Measurements from ENCODE around the gene C4BPB. TPM values are rescaled to one million over a fixed set of nuclear protein-coding genes. Genes with fewer than 3 reads are reported as not detected.

C4BPB gene
- total RNA-seq, 3 donors from 2014 or later (not counting 1 experiment from before 2014, with no cell fraction given): not detected

- no peak for ATAC-seq
- H3K4me1 Mint-ChIP-seq: no peaks in the 10 kb centered on the region
- Histone ChIP-seq H3K9me3 (ENCODE audit: control insufficient read depth, insufficient read depth, low read length) (no peaks in the 10 kb centered on the region), H3K4me3 (ENCODE audit: low read length) (no peak overlapping the region), H3K36me3 (ENCODE audit: control insufficient read depth, insufficient read depth, low read length) (no peaks in the 10 kb centered on the region), H3K27me3 (ENCODE audit: control insufficient read depth, insufficient read depth, low read length) (no peaks in the 10 kb centered on the region), H3K4me1 (ENCODE audit: control insufficient read depth, insufficient read depth, low read length) (no peaks in the 10 kb centered on the region), H3K27ac (ENCODE audit: low read length) (no peak overlapping the region)
- no peak for DNase-seq
- no peak overlapping the region for H3K27ac Mint-ChIP-seq
- H3K27me3 Mint-ChIP-seq (ENCODE audit: low read depth in 2 of 2): peaks cover 23 to 40% of the 10 kb centered on the region in 2 donors
- H3K9me3 Mint-ChIP-seq: no peaks in the 10 kb centered on the region
- WGBS (ENCODE audit: insufficient coverage): 70% methylated on average over 3 of the region's 3 CpGs
- H3K4me3 Mint-ChIP-seq: no peak overlapping the region
- H3K36me3 Mint-ChIP-seq: no peaks in the 10 kb centered on the region
- intact Hi-C loops (cut with micrococcal nuclease): no loop called here
- TF ChIP-seq CTCF (IDR thresholded peaks at IDR 0.05): no peak
These were observed 9.2 kb downstream of the C4BPB start for GRCh38 chr1:207097871-207098324.

DNA sequence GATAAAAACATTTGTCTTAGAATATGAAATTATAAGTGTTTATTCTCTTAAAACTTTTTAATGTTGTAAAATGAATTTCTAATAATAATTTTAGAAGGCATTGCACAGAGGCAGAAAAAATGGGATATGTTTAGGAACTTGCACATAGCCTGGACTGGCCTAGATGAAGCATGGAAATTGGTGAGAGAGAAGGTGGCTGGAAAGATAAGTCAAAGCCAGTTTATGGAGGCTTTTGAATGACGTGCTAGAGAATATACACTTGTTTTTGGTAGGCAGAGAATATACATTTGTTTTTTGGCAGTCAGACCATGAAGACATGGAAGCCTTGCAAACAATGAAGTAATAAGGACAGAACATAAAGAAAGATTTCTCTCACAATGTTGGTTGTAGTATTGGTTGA lies 13.1 kb downstream of the C4BPB start:
- no peak overlapping the region for H3K4me3 ChIP-seq (ENCODE audit: low read length)
- Mint-ChIP-seq H3K36me3 (no peaks in the 10 kb centered on the region), H3K9me3 (no peaks in the 10 kb centered on the region), H3K4me3 (no peak overlapping the region), H3K4me1 (no peaks in the 10 kb centered on the region), H3K27me3 (ENCODE audit: low read depth in 2 of 2) (peaks cover 19 to 36% of the 10 kb centered on the region in 2 donors), H3K27ac (no peak overlapping the region)
- ATAC-seq (no peak), DNase-seq (no peak)
- no peak for TF ChIP-seq CTCF (IDR thresholded peaks at IDR 0.05)
- no peaks in the 10 kb centered on the region for H3K36me3 ChIP-seq (ENCODE audit: control insufficient read depth, insufficient read depth, low read length)
- H3K27ac ChIP-seq (ENCODE audit: low read length): no peak overlapping the region
- H3K9me3 ChIP-seq (ENCODE audit: control insufficient read depth, insufficient read depth, low read length): no peaks in the 10 kb centered on the region
- 72% methylated on average over 1 of the region's 1 CpG for WGBS (ENCODE audit: insufficient coverage)
- intact Hi-C loops (cut with micrococcal nuclease): no loop called here
- no peaks in the 10 kb centered on the region for H3K27me3 ChIP-seq (ENCODE audit: control insufficient read depth, insufficient read depth, low read length)
- no peaks in the 10 kb centered on the region for H3K4me1 ChIP-seq (ENCODE audit: control insufficient read depth, insufficient read depth, low read length)

DNA sequence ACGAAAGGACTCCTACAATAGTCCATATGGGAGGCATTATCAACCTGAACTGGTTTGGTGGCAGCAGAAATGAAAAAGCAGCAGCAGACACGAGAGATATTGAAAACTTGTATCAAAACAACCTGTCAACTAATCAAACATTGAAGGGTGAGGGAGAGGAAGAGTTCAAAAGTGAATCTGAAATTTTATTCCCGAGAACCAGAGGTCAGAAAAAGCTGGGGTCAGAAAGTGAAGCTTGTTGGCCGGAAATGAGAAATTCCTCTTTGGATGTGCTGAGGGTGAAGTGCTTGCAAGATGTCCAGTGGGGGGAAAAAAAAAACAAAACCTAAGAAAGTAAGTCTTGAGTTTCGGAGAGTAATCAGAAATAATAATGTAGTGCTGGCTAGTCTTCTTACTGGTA lies 13.5 kb downstream of the C4BPB start:
- H3K9me3 ChIP-seq (ENCODE audit: control insufficient read depth, insufficient read depth, low read length): no peaks in the 10 kb centered on the region
- ATAC-seq (no peak), DNase-seq (no peak)
- Mint-ChIP-seq H3K9me3 (no peaks in the 10 kb centered on the region), H3K36me3 (no peaks in the 10 kb centered on the region), H3K27me3 (ENCODE audit: low read depth in 2 of 2) (peaks cover 19 to 40% of the 10 kb centered on the region in 2 donors), H3K27ac (no peak overlapping the region), H3K4me1 (no peaks in the 10 kb centered on the region), H3K4me3 (no peak overlapping the region)
- 89% methylated on average over 4 of the region's 5 CpGs for WGBS (ENCODE audit: insufficient coverage)
- no peaks in the 10 kb centered on the region for H3K36me3 ChIP-seq (ENCODE audit: control insufficient read depth, insufficient read depth, low read length)
- H3K4me1 ChIP-seq (ENCODE audit: control insufficient read depth, insufficient read depth, low read length): no peaks in the 10 kb centered on the region
- intact Hi-C loops (cut with micrococcal nuclease): no loop called here
- no peak overlapping the region for H3K27ac ChIP-seq (ENCODE audit: low read length)
- H3K27me3 ChIP-seq (ENCODE audit: control insufficient read depth, insufficient read depth, low read length): no peaks in the 10 kb centered on the region
- no peak overlapping the region for H3K4me3 ChIP-seq (ENCODE audit: low read length)
- no peak for TF ChIP-seq CTCF (IDR thresholded peaks at IDR 0.05)

DNA sequence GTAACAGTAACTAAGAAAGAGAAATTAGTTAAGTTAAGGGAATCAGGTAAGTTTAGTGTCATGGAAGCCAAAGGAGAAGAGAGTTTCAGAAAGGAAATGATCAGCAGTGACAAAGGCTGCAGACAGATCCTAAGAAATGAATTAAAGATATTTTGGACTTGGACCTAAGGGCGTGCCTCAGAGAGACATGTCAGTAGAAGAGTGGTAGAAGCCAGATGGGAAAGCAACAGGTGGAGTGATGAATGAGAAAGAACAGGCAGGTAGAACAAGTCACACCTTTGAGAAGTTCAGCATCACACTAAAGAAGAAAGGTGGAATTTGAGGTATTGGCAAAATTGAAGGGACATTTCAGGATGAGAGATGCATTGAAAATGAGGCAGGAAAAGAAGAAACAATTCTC lies 14.0 kb downstream of the C4BPB start:
- no peak for DNase-seq
- intact Hi-C loops (cut with micrococcal nuclease): no loop called here
- Mint-ChIP-seq H3K27ac (no peak overlapping the region), H3K4me3 (no peak overlapping the region), H3K36me3 (no peaks in the 10 kb centered on the region), H3K27me3 (ENCODE audit: low read depth in 2 of 2) (peaks cover 22 to 44% of the 10 kb centered on the region in 2 donors), H3K4me1 (no peaks in the 10 kb centered on the region), H3K9me3 (no peaks in the 10 kb centered on the region)
- TF ChIP-seq CTCF (IDR thresholded peaks at IDR 0.05): no peak
- no peak overlapping the region for H3K27ac ChIP-seq (ENCODE audit: low read length)
- H3K4me3 ChIP-seq (ENCODE audit: low read length): no peak overlapping the region
- no peaks in the 10 kb centered on the region for H3K36me3 ChIP-seq (ENCODE audit: control insufficient read depth, insufficient read depth, low read length)
- no peaks in the 10 kb centered on the region for H3K9me3 ChIP-seq (ENCODE audit: control insufficient read depth, insufficient read depth, low read length)
- ATAC-seq: no peak
- no peaks in the 10 kb centered on the region for H3K4me1 ChIP-seq (ENCODE audit: control insufficient read depth, insufficient read depth, low read length)
- 83% methylated on average over 1 of the region's 1 CpG for WGBS (ENCODE audit: insufficient coverage)
- H3K27me3 ChIP-seq (ENCODE audit: control insufficient read depth, insufficient read depth, low read length): no peaks in the 10 kb centered on the region
